Measurements from ENCODE around the gene RPL28.

The RPL28 gene

DNA sequence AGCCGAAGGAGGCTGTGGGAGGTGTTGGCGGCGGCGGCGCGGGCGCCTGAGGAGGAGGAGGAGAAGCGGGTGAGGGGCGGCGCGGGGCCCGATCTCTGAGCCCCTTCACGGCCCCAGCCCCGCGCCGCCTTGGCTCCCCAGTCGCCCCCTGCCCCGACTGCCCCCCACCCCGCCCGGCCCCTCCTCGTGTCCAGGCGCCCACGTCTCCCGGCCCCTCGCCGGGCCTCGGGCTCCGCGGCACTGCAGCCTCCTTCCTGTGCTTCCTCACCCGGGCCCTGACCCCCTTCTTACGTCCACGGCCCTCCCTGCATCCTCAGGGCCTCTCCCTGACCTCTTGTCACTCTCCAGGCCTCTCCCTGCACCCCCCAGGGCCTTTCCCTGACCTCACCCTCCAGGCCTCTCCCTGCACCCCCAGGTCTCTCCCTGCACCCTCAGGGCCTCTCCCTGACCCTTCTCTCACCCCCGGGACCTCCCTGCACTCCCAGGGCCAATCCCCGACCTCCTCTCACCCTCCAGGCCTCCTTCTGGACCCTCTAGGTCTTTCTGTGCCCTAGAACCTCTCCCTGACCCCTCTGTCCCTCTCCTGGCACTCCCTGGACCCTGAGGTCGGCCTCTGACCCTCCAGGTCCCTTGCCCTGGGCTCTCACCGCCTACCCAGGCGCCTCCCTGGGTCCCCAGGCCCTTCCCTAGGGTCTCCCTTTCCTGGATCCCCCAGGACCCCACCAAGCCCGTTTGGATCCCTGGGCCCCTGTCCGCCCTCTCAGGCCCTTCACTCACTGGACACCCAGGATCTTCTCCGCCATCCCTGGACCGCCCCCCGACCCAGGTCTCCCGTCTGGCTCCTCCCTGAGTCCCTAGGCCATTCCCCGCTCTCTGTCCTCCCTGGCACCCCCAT is 45.6 kb upstream of the RPL28 start:
- no peak for DNase-seq
- Histone ChIP-seq H3K79me2 (ENCODE audit: insufficient read depth, low read length) (peaks cover 30% of the 10 kb centered on the region), H3K36me3 (ENCODE audit: insufficient read depth, low read length) (peaks cover 36% of the 10 kb centered on the region), H3K4me2 (ENCODE audit: insufficient read depth, low read length) (peak overlapping the region; percentile 91), H3K4me3 (ENCODE audit: low read depth in 1 of 2, low read length in 2 of 2) (peak overlapping the region; percentile 84 to 92), H3K27me3 (ENCODE audit: insufficient read depth, low read length, poor library complexity) (no peaks in the 10 kb centered on the region), H2AFZ (ENCODE audit: low read depth, low read length) (no peak overlapping the region), H4K20me1 (ENCODE audit: insufficient read depth, low read length) (peaks cover 35% of the 10 kb centered on the region), H3K4me1 (ENCODE audit: insufficient read depth, low read length) (peaks cover 34% of the 10 kb centered on the region), H3K9me3 (ENCODE audit: insufficient read depth, low read length, severe bottlenecking) (no peaks in the 10 kb centered on the region), H3K9ac (ENCODE audit: low read depth, low read length) (peak overlapping the region; percentile 93), H3K27ac (ENCODE audit: low read length) (peak overlapping the region; percentile 89)
- ATAC-seq (ENCODE audit: insufficient read depth, low read depth): no peak
- TF ChIP-seq CTCF (IDR thresholded peaks at IDR 0.05; ENCODE audit: borderline replicate concordance, extremely low read depth, low read length, poor library complexity, severe bottlenecking) (no peak), EZH2 (IDR thresholded peaks at IDR 0.05; ENCODE audit: borderline replicate concordance, low read depth, low read length, severe bottlenecking) (no peak)

GRCh38 chr19:55340784-55341147 is 45.0 kb upstream of the RPL28 start:
- H3K9ac ChIP-seq (ENCODE audit: low read depth, low read length): peak overlapping the region; percentile 93
- H3K9me3 ChIP-seq (ENCODE audit: insufficient read depth, low read length, severe bottlenecking): no peaks in the 10 kb centered on the region
- H3K27me3 ChIP-seq (ENCODE audit: insufficient read depth, low read length, poor library complexity): no peaks in the 10 kb centered on the region
- H3K4me3 ChIP-seq (ENCODE audit: low read depth in 1 of 2, low read length in 2 of 2): peak overlapping the region; percentile 84 to 92
- peaks cover 30% of the 10 kb centered on the region for H3K79me2 ChIP-seq (ENCODE audit: insufficient read depth, low read length)
- H2AFZ ChIP-seq (ENCODE audit: low read depth, low read length): peak overlapping the region; percentile 62; the same call in 1 of the 2 replicates
- peak overlapping the region; percentile 89 for H3K27ac ChIP-seq (ENCODE audit: low read length)
- H3K36me3 ChIP-seq (ENCODE audit: insufficient read depth, low read length): peaks cover 42% of the 10 kb centered on the region
- ATAC-seq (ENCODE audit: insufficient read depth, low read depth) (0 out of 3 replicates have a peak, but pooled peaks have one; percentile 4), DNase-seq (peak; percentile 63)
- peaks cover 38% of the 10 kb centered on the region for H4K20me1 ChIP-seq (ENCODE audit: insufficient read depth, low read length)
- H3K4me2 ChIP-seq (ENCODE audit: insufficient read depth, low read length): peak overlapping the region; percentile 91
- TF ChIP-seq EZH2 (IDR thresholded peaks at IDR 0.05; ENCODE audit: borderline replicate concordance, low read depth, low read length, severe bottlenecking) (no peak), CTCF (IDR thresholded peaks at IDR 0.05; ENCODE audit: borderline replicate concordance, extremely low read depth, low read length, poor library complexity, severe bottlenecking) (peak; percentile 61)
- peaks cover 34% of the 10 kb centered on the region for H3K4me1 ChIP-seq (ENCODE audit: insufficient read depth, low read length)

DNA sequence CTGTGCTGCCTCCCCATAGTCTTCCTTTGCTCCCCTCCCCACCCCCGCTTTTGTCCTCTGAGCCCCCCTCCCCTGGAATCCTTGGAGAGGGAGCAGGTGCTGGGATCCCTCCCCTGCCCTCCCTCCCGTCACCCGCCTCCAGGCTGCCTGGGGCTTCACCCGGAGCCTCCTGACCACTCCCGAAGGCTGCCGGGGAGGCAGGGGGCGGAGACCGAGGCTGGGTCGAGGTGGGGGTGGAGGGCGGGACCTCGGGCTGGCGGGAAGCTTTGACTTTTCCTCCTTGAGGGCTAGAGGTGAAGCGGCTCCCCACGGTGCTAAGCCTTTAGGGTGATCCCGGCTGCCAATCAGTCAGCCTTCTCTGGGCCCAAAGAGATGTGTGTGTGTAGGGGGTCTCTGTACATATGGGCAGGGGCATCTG is 44.6 kb upstream of the RPL28 start:
- Histone ChIP-seq H3K4me1 (ENCODE audit: insufficient read depth, low read length) (peaks cover 34% of the 10 kb centered on the region), H3K9ac (ENCODE audit: low read depth, low read length) (peak overlapping the region; percentile 93), H3K9me3 (ENCODE audit: insufficient read depth, low read length, severe bottlenecking) (no peaks in the 10 kb centered on the region), H3K27ac (ENCODE audit: low read length) (peak overlapping the region; percentile 89), H3K27me3 (ENCODE audit: insufficient read depth, low read length, poor library complexity) (no peaks in the 10 kb centered on the region), H3K4me2 (ENCODE audit: insufficient read depth, low read length) (peak overlapping the region; percentile 91), H3K4me3 (ENCODE audit: low read depth in 1 of 2, low read length in 2 of 2) (peak overlapping the region; percentile 84 to 92; a peak in 3 of 4 replicates), H2AFZ (ENCODE audit: low read depth, low read length) (peak overlapping the region; percentile 62; the same call in 1 of the 2 replicates), H4K20me1 (ENCODE audit: insufficient read depth, low read length) (peaks cover 39% of the 10 kb centered on the region), H3K79me2 (ENCODE audit: insufficient read depth, low read length) (peaks cover 30% of the 10 kb centered on the region), H3K36me3 (ENCODE audit: insufficient read depth, low read length) (peaks cover 46% of the 10 kb centered on the region)
- ATAC-seq (ENCODE audit: insufficient read depth, low read depth) (peak; percentile 22), DNase-seq (peak; percentile 84)
- TF ChIP-seq EZH2 (IDR thresholded peaks at IDR 0.05; ENCODE audit: borderline replicate concordance, low read depth, low read length, severe bottlenecking): no peak
- TF ChIP-seq CTCF (IDR thresholded peaks at IDR 0.05; ENCODE audit: borderline replicate concordance, extremely low read depth, low read length, poor library complexity, severe bottlenecking): no peak
